OCI-LY1 (cell line): ENCODE data around the gene SMPDL3A.

ENCODE experiments used
- H2AFZ ChIP-seq: fragments of 200-600 bp; sonication (generic), shearing (Covaris generic); 2 replicates; pipeline ENCODE4 v1.6.0; 2014; ENCODE audit warnings: antibody characterized with exemption, mild to moderate bottlenecking, low read length
- H3F3A ChIP-seq: fragments of 200-600 bp; sonication (generic), shearing (Covaris generic); 2 replicates; pipeline ENCODE4 v1.6.0; 2014; ENCODE audit warnings: mild to moderate bottlenecking, antibody characterized with exemption, low read length, moderate library complexity; ENCODE audit not compliant: insufficient read depth
- H3K27ac ChIP-seq: fragments of 200-600 bp; sonication (generic); 2 replicates; pipeline ENCODE4 v1.5.1; 2014; ENCODE audit warnings: low read length, mixed run types, mild to moderate bottlenecking, low read depth; ENCODE audit not compliant: poor library complexity, severe bottlenecking
- H3K27me3 ChIP-seq: fragments of 200-600 bp; sonication (generic); 2 replicates; pipeline ENCODE4 v1.6.0; 2014; ENCODE audit warnings: antibody characterized with exemption, mild to moderate bottlenecking, low read length, moderate library complexity; ENCODE audit not compliant: insufficient read depth
- H3K36me3 ChIP-seq: fragments of 200-600 bp; sonication (generic); 2 replicates; pipeline ENCODE4 v1.6.1; 2014; ENCODE audit warnings: mild to moderate bottlenecking, antibody characterized with exemption, low read length, moderate library complexity, mixed read lengths; ENCODE audit not compliant: insufficient read depth
- H3K4me1 ChIP-seq: fragments of 200-600 bp; sonication (generic); 2 replicates; pipeline ENCODE4 v1.5.1; 2014; ENCODE audit warnings: mild to moderate bottlenecking, low read length, moderate library complexity; ENCODE audit not compliant: insufficient read depth, severe bottlenecking
- H3K4me2 ChIP-seq: fragments of 200-600 bp; sonication (generic), shearing (Covaris generic); 2 replicates; pipeline ENCODE4 v1.6.1; 2014; ENCODE audit warnings: low read length
- H3K4me3 ChIP-seq: fragments of 200-600 bp; sonication (generic); 2 replicates; pipeline ENCODE4 v1.5.1; 2014; ENCODE audit warnings: low read length, low read depth, mild to moderate bottlenecking, mixed read lengths; ENCODE audit not compliant: poor library complexity, severe bottlenecking
- H3K79me2 ChIP-seq: fragments of 200-600 bp; shearing (Covaris generic); 2 replicates; pipeline ENCODE4 v1.6.1; 2016; ENCODE audit warnings: mixed run types, low read length, mixed read lengths; ENCODE audit not compliant: insufficient read depth
- H3K9ac ChIP-seq: fragments of 200-600 bp; sonication (generic), shearing (Covaris generic); 2 replicates; pipeline ENCODE4 v1.6.1; 2014; ENCODE audit warnings: mild to moderate bottlenecking, low read length, mixed read lengths
- H3K9me2 ChIP-seq: fragments of 200-600 bp; sonication (generic), shearing (Covaris generic); 2 replicates; pipeline ENCODE4 v1.6.1; 2014; ENCODE audit warnings: low read depth, mild to moderate bottlenecking, low read length, mixed read lengths
- H3K9me3 ChIP-seq: fragments of 200-600 bp; shearing (Covaris generic); 2 replicates; pipeline ENCODE4 v1.6.1; 2014; ENCODE audit warnings: low read length, mixed read lengths
- H4K20me1 ChIP-seq: fragments of 200-600 bp; sonication (generic), shearing (Covaris generic); 2 replicates; pipeline ENCODE4 v1.6.0; 2016; ENCODE audit warnings: mild to moderate bottlenecking, low read length; ENCODE audit not compliant: insufficient read depth
- CTCF ChIP-seq: fragments of 200-600 bp; sonication (generic), shearing (Covaris generic); IDR thresholded peaks from 2 replicates; pipeline ENCODE4 v1.5.1; 2017; ENCODE audit warnings: mild to moderate bottlenecking, antibody characterized with exemption, low read length, moderate library complexity, mixed read lengths
- EZH2 ChIP-seq: fragments of 200-600 bp; sonication (generic), shearing (Covaris generic); IDR thresholded peaks from 2 replicates; pipeline ENCODE4 v1.8.0; 2017; ENCODE audit warnings: borderline replicate concordance, mixed run types, mild to moderate bottlenecking, antibody characterized with exemption, low read length, moderate library complexity, mixed read lengths

SMPDL3A gene

GRCh38 chr6:122809001-122809400 is 19.9 kb downstream of the SMPDL3A start:
- Histone ChIP-seq H3K79me2 (no peaks in the 10 kb centered on the region), H4K20me1 (no peaks in the 10 kb centered on the region), H3K27ac (no peak overlapping the region), H3K27me3 (no peaks in the 10 kb centered on the region), H3K9me2 (no peaks in the 10 kb centered on the region), H3K9ac (no peak overlapping the region), H3F3A (no peaks in the 10 kb centered on the region), H3K9me3 (no peaks in the 10 kb centered on the region), H3K4me3 (no peak overlapping the region), H3K4me1 (no peaks in the 10 kb centered on the region), H3K36me3 (no peaks in the 10 kb centered on the region), H3K4me2 (no peak overlapping the region), H2AFZ (no peak overlapping the region)
- TF ChIP-seq EZH2: no peak
- no peak for TF ChIP-seq CTCF

- no peak overlapping the region for H2AFZ ChIP-seq
- H3K4me3 ChIP-seq: no peak overlapping the region
- H3K4me2 ChIP-seq: no peak overlapping the region
- no peaks in the 10 kb centered on the region for H3K4me1 ChIP-seq
- no peak overlapping the region for H3K27ac ChIP-seq
- H3K9me3 ChIP-seq: no peaks in the 10 kb centered on the region
- no peaks in the 10 kb centered on the region for H3K79me2 ChIP-seq
- no peaks in the 10 kb centered on the region for H3F3A ChIP-seq
- TF ChIP-seq CTCF (no peak), EZH2 (no peak)
- no peaks in the 10 kb centered on the region for H3K27me3 ChIP-seq
- no peaks in the 10 kb centered on the region for H3K9me2 ChIP-seq
- no peaks in the 10 kb centered on the region for H3K36me3 ChIP-seq
- no peak overlapping the region for H3K9ac ChIP-seq
- H4K20me1 ChIP-seq: no peaks in the 10 kb centered on the region
These were observed 20.6 kb downstream of the SMPDL3A start for GRCh38 chr6:122809691-122810090.

GRCh38 chr6:122810189-122810588 is 21.1 kb downstream of the SMPDL3A start:
- H3K27ac ChIP-seq: no peak overlapping the region
- no peaks in the 10 kb centered on the region for H3K36me3 ChIP-seq
- no peaks in the 10 kb centered on the region for H3F3A ChIP-seq
- H3K9me3 ChIP-seq: no peaks in the 10 kb centered on the region
- H2AFZ ChIP-seq: no peak overlapping the region
- H3K4me2 ChIP-seq: no peak overlapping the region
- H3K27me3 ChIP-seq: no peaks in the 10 kb centered on the region
- no peak overlapping the region for H3K9ac ChIP-seq
- TF ChIP-seq EZH2 (no peak), CTCF (no peak)
- no peaks in the 10 kb centered on the region for H3K79me2 ChIP-seq
- H3K9me2 ChIP-seq: no peaks in the 10 kb centered on the region
- no peak overlapping the region for H3K4me3 ChIP-seq
- no peaks in the 10 kb centered on the region for H3K4me1 ChIP-seq
- H4K20me1 ChIP-seq: no peaks in the 10 kb centered on the region
